Measurements from ENCODE around the gene POP5.
"Not testable (repeated sequence)": the region's sequence is repeated elsewhere in the genome, so short reads cannot be mapped to it uniquely, and the experiment has no call there.

POP5 gene

GRCh38 chr12:120536064-120536791 is 45.0 kb downstream of the POP5 start:
- DNase-seq (ENCODE audit: low read depth), result no peak

GRCh38 chr12:120534703-120535655 is 46.2 kb downstream of the POP5 start:
- peak; percentile 18 for DNase-seq (ENCODE audit: low read depth)

- DNase-seq (ENCODE audit: low read depth), result peak; percentile 59
These were observed 46.9 kb downstream of the POP5 start, which contains the start of gene RNF10 for GRCh38 chr12:120534203-120534702. RNF10 (plus strand) TSS chr12:120534356; CDS start chr12:120534812, 456 bp downstream.

- DNase-seq (ENCODE audit: low read depth), result no peak
These were observed 48.4 kb downstream of the POP5 start for GRCh38 chr12:120532701-120533238.

- DNase-seq (ENCODE audit: low read depth), result not testable (repeated sequence)
These were observed 50.8 kb downstream of the POP5 start for GRCh38 chr12:120530418-120530761.

- DNase-seq (ENCODE audit: low read depth), result no peak
These were observed 51.4 kb downstream of the POP5 start for GRCh38 chr12:120529641-120530417.

- DNase-seq (ENCODE audit: low read depth), result peak; percentile 45
These were observed 52.2 kb downstream of the POP5 start, which contains the start of gene COQ5 for GRCh38 chr12:120528861-120529525. COQ5 (minus strand) TSS chr12:120529158; CDS start chr12:120529141, 17 bp downstream.
